Measurements from ENCODE around the gene TMEM101. TPM values are rescaled to one million over a fixed set of nuclear protein-coding genes. Genes with fewer than 3 reads are reported as not detected.

Gene TMEM101
- polyA plus RNA-seq, 1 of the 3 experiments (the other 2 are of a cell fraction): 62.9 TPM

GRCh38 chr17:43975898-43976297 lies 38.9 kb downstream of the TMEM101 start:
- Histone ChIP-seq H3K79me2 (ENCODE audit: insufficient read depth) (no peaks in the 10 kb centered on the region), H3K27me3 (ENCODE audit: insufficient read depth) (peaks cover 6% of the 10 kb centered on the region; the same call in 1 of the 2 replicates), H3K4me2 (no peak overlapping the region), H3K9me2 (no peaks in the 10 kb centered on the region), H4K20me1 (ENCODE audit: insufficient read depth) (no peaks in the 10 kb centered on the region), H3K4me1 (ENCODE audit: control insufficient read depth in 1 of 2, insufficient read depth in 2 of 2, low read depth in 1 of 2, low read length in 1 of 2) (peaks cover 0 to 21% of the 10 kb centered on the region in 2 experiments; a peak in 2 of 4 replicates), H3K9me3 (no peaks in the 10 kb centered on the region), H3K9ac (no peak overlapping the region), H2AFZ (ENCODE audit: low read depth) (no peak overlapping the region), H3K4me3 (ENCODE audit: low read depth in 2 of 2, low read length in 1 of 2) (no peak overlapping the region), H3K27ac (ENCODE audit: low read depth in 2 of 2, low read length in 1 of 2) (no peak overlapping the region), H3K36me3 (replicated peaks in 1 of 2; ENCODE audit: control insufficient read depth in 1 of 2, insufficient read depth in 2 of 2, low read length in 1 of 2) (no peaks in the 10 kb centered on the region), H3F3A (replicated peaks; ENCODE audit: insufficient read depth) (no peaks in the 10 kb centered on the region)
- TF ChIP-seq CTCF (IDR thresholded peaks at IDR 0.05) (no peak), PBX3 (IDR thresholded peaks at IDR 0.05) (no peak), TCF12 (IDR thresholded peaks at IDR 0.05) (no peak), EZH2phosphoT487 (IDR thresholded peaks at IDR 0.05; ENCODE audit: borderline replicate concordance, low read depth) (no peak), NFIC (IDR thresholded peaks at IDR 0.05; ENCODE audit: borderline replicate concordance) (no peak)
- DNase-seq: no peak
- ChIA-PET CTCF (interaction anchor here (2.2 to 2.7 kb wide), 2 partner anchors 18 to 32 kb away, joined by 8 to 24 read pairs; no protein-coding TSS in a partner anchor), POLR2A (interaction anchor here (0.6 kb wide), 1 partner anchor 198 kb away, joined by 3 read pairs; no protein-coding TSS in a partner anchor)
- 69% methylated on average over 20 of the region's 27 CpGs for WGBS (ENCODE audit: low lambda C conversion rate)

- no peaks in the 10 kb centered on the region for H3K9me2 ChIP-seq
- no peaks in the 10 kb centered on the region for H4K20me1 ChIP-seq (ENCODE audit: insufficient read depth)
- no peak overlapping the region for H3K4me2 ChIP-seq
- H3K27ac ChIP-seq (ENCODE audit: low read depth in 2 of 2, low read length in 1 of 2): peak overlapping the region in 1 of 2 experiments; percentile 94; a peak in 2 of 4 replicates
- no peaks in the 10 kb centered on the region for H3K79me2 ChIP-seq (ENCODE audit: insufficient read depth)
- H3K36me3 ChIP-seq (replicated peaks in 1 of 2; ENCODE audit: control insufficient read depth in 1 of 2, insufficient read depth in 2 of 2, low read length in 1 of 2): no peaks in the 10 kb centered on the region
- H3K27me3 ChIP-seq (ENCODE audit: insufficient read depth): peaks cover 6% of the 10 kb centered on the region; the same call in 1 of the 2 replicates
- no peak overlapping the region for H3K9ac ChIP-seq
- POLR2A ChIA-PET: no interaction called here
- CTCF ChIA-PET: interaction anchor here (0.7 to 2.7 kb wide), 8 partner anchors 9 to 65 kb away, joined by 3 to 24 read pairs (median 4); partner anchors contain the start of gene NAGS
- peak; percentile 82 for DNase-seq
- peak overlapping the region; percentile 30; the same call in 1 of the 2 replicates for H2AFZ ChIP-seq (ENCODE audit: low read depth)
- WGBS (ENCODE audit: low lambda C conversion rate): 21% methylated on average over 14 of the region's 14 CpGs
- no peaks in the 10 kb centered on the region for H3F3A ChIP-seq (replicated peaks; ENCODE audit: insufficient read depth)
- H3K9me3 ChIP-seq: no peaks in the 10 kb centered on the region
- H3K4me1 ChIP-seq (ENCODE audit: control insufficient read depth in 1 of 2, insufficient read depth in 2 of 2, low read depth in 1 of 2, low read length in 1 of 2): peaks cover 0 to 21% of the 10 kb centered on the region in 2 experiments; a peak in 2 of 4 replicates
- no peak overlapping the region for H3K4me3 ChIP-seq (ENCODE audit: low read depth in 2 of 2, low read length in 1 of 2)
- TF ChIP-seq POLR2AphosphoS5 (IDR thresholded peaks at IDR 0.05; ENCODE audit: low read depth, low read length): 0 out of 2 replicates have a peak, but pooled peaks have one; percentile 19
- TF ChIP-seq NFIC (IDR thresholded peaks at IDR 0.05; ENCODE audit: borderline replicate concordance): no peak
- TF ChIP-seq SMC3 (IDR thresholded peaks at IDR 0.05; ENCODE audit: low read depth, low read length): no peak
- no peak for TF ChIP-seq ZBTB33 (IDR thresholded peaks at IDR 0.05; ENCODE audit: borderline replicate concordance, low read depth)
- TF ChIP-seq REST (IDR thresholded peaks at IDR 0.05; ENCODE audit: low read depth, low read length): peak; percentile 55; the same call in 1 of the 2 replicates
- no peak; the same call in 1 of the 2 replicates for TF ChIP-seq PBX3 (IDR thresholded peaks at IDR 0.05)
- TF ChIP-seq MEF2A (IDR thresholded peaks at IDR 0.05; ENCODE audit: borderline replicate concordance, low read depth): no peak
- TF ChIP-seq RCOR1 (IDR thresholded peaks at IDR 0.05; ENCODE audit: low read length): peak; percentile 99
- TF ChIP-seq TAF1 (IDR thresholded peaks at IDR 0.05; ENCODE audit: borderline replicate concordance, low read depth, low read length): no peak
- TF ChIP-seq GATA2 (CRISPR knock-in tag; IDR thresholded peaks at IDR 0.05): peak; percentile 70
Observed at GRCh38 chr17:43974382-43975266, 40.1 kb downstream of the TMEM101 start.

Data from SK-N-SH (cell line).